GM11168 (cell line): ENCODE data around the gene PRR12.

Source experiments
- in situ Hi-C: fragments of 300-500 bp; cut with MboI; formaldehyde crosslinking; loops from one replicate; pipeline ENCODE4 v1.12.0; 2022; ENCODE audit warnings: low sequenced_read_pairs; ENCODE audit not compliant: unreplicated experiment

The PRR12 gene

DNA sequence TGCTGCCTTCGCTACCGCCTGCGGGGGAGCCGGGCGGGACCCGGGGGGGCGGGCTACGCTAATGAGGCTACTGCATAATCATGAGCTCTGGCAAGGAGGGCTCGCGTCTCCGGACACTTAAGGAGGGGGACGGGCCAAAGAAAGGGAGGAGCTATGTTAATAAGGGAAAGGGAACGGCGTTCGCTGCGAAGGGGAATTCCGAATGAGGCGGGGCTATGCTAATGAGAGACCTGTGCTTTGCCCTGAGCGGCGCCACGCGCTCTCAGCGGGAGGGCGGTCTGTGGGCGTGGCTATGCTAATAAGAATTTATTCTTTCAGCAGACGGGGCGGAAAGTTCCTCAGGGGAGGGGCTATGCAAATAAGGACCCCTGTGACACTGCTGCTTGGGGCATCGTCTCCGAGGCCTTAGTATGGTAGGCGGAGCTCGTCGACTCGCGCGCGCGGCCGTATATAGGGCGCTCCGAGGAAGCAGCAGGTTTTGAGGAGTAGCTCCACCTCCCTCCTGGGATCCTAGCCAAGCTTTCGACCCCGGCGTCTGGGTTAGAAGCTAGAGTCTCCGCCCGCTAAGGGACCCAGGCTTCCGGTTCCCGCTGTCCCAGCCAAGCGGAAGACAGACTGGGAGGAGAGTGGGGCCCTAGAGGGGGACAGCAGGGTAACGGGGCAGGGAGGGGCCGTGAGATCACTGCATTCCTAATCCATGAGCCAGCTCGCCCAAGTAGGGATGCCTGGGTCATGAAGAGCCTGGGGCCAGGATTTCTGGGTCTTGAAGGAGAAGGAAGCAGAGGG lies 49.3 kb downstream of the PRR12 start, which contains the start of gene RRAS:
RRAS (minus strand) TSS at position 31 of the 786 bp plus-strand sequence. CDS start 45 bp downstream, outside the sequence.
- in situ Hi-C loops: no loop called here

GRCh38 chr19:49641688-49642491 lies 50.9 kb downstream of the PRR12 start, which contains the start of gene SCAF1:
Gene SCAF1 (plus strand): TSS chr19:49642209. CDS start chr19:49645027, 2,818 bp downstream.
- in situ Hi-C loops: no loop called here

DNA sequence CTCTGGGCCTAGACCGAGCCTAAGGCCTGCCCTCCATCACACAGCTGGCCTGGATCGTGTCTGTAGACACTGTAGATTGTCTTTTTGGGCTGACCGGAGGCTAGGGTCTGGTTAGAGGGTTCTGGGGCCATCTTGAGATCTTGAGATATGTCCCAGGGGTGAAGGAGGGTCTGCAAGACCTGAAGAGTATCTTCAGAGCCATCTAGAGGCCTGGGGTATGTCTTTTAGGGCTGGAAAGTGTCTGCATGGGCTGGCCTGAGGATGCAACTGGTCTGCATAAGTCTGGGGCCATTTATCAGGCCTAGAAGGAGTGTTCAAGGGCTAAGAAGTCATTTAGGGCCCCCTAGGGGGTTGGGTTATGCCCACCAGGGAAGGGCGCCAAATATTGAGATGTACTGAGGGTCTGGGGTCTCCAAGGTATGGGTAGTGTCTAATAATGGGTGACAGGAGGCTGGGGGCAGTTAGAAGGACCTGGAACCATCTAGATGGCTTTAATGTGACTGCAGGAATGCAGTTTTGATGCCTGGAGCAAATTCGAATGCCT lies 51.6 kb downstream of the PRR12 start:
- in situ Hi-C loops: no loop called here

GRCh38 chr19:49643466-49643865 lies 52.5 kb downstream of the PRR12 start:
- in situ Hi-C loops: no loop called here

DNA sequence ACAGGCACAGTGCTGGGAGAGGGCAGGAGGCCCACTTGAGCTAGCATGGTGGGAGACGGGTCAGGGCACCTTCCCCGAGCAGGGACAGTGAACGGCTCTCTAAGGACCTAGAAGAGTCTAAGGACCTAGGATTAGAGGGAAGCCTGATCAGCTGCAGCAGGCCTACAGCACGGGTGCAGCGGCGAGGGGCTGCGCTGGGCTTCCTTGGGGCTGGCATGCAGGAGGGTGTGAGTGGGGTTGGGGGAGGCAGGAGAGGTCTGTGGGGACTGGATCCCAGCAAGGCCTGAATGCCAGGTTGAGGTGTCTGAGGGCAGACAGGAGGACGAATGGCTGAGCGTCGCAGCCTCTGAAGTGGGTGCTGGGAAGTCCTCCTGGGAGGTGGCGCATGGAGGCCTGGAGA lies 54.6 kb downstream of the PRR12 start:
- in situ Hi-C loops: no loop called here

GRCh38 chr19:49645995-49646394 lies 55.0 kb downstream of the PRR12 start:
- in situ Hi-C loops: no loop called here

DNA sequence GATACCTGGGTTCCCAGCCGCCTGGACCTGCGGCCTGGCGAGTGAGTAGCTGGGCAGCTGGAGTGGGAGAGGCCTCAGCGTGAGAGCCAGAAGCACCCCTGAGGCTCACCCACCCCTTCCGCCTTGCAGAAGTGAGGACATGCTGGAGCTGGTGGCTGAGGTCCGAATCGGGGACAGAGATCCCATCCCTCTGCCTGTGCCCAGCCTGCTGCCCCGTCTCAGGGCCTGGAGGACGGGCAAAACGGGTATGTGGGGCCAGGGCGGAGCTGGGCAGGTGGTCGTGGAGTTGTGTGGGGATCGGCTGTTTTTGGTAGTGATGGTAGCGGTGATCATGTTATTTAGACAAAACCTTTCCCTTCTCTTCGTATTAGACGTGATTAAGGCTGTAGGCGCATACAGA lies 55.6 kb downstream of the PRR12 start:
- in situ Hi-C loops: no loop called here

DNA sequence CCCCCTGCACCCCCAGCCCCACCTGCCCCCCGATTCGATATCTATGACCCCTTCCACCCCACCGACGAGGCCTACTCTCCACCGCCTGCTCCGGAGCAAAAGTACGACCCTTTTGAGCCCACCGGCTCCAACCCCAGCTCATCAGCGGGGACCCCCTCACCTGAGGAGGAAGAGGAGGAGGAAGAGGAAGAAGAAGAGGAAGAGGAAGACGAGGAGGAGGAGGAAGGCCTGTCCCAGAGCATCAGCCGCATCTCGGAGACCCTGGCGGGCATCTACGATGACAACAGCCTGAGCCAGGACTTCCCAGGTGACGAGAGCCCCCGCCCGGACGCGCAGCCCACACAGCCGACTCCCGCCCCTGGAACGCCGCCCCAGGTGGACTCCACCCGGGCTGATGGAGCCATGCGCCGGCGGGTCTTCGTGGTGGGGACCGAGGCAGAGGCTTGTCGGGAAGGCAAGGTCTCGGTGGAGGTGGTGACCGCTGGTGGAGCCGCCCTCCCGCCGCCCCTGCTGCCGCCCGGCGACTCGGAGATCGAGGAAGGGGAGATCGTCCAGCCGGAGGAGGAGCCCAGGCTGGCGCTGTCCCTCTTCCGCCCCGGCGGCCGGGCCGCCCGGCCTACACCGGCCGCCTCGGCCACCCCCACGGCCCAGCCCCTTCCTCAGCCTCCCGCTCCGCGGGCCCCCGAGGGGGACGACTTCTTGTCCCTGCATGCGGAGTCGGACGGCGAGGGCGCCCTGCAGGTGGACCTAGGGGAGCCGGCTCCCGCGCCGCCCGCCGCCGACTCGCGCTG lies 60.2 kb downstream of the PRR12 start:
- in situ Hi-C loops: no loop called here

GRCh38 chr19:49651820-49652550 lies 61.0 kb downstream of the PRR12 start:
- in situ Hi-C loops: no loop called here

- in situ Hi-C loops: no loop called here
These were observed 61.8 kb downstream of the PRR12 start for GRCh38 chr19:49652551-49653465.

DNA sequence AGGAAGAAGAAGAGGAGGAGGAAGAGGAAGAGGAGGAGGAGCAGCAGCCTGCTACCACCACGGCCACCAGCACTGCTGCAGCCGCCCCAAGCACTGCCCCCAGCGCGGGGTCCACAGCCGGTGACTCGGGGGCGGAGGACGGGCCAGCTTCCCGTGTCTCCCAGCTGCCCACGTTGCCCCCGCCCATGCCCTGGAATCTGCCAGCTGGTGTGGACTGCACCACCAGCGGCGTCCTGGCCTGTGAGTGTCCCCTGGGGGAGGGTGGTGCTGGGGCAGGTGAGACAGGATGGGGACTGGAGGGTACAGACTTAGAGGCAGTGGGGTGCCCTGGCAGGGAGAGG lies 62.5 kb downstream of the PRR12 start:
- in situ Hi-C loops: no loop called here

- in situ Hi-C loops: no loop called here
These were observed 63.6 kb downstream of the PRR12 start for GRCh38 chr19:49654581-49654980.

- in situ Hi-C loops: no loop called here
These were observed 64.8 kb downstream of the PRR12 start for GRCh38 chr19:49655570-49656455.

DNA sequence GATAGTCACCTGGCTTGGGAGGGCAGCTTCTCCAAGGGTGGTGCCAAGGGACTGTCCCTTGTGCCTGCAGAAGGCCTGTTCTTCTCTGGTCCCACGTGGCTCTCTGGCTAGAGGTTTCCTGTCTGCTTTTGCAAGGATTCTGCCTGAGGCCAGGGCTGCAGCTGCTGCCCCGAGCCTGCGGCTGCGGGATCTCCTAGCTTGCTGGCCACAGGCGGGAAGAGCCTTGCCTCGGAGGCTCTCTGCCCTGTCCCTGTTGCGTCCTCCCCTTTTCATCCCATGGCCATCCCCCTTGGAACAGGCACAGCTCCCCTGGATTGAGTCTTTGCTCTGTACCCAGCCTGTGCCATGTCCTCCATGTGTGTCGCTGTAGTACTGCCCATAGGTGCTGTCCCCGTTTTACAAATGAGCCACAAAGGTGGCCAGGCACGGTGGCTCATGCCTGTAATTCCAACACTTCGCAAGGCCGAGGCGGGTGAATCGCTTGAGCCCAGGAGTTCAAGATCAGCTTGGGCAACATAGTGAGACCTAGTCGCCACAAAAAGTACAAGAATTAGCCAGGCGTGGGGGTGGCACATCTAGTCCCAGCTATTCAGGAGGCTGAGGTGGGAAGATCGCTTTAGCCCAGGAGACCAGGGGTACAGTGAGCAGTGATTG lies 65.6 kb downstream of the PRR12 start:
- in situ Hi-C loops: no loop called here

GRCh38 chr19:49657493-49658138 lies 66.6 kb downstream of the PRR12 start:
- in situ Hi-C loops: no loop called here

DNA sequence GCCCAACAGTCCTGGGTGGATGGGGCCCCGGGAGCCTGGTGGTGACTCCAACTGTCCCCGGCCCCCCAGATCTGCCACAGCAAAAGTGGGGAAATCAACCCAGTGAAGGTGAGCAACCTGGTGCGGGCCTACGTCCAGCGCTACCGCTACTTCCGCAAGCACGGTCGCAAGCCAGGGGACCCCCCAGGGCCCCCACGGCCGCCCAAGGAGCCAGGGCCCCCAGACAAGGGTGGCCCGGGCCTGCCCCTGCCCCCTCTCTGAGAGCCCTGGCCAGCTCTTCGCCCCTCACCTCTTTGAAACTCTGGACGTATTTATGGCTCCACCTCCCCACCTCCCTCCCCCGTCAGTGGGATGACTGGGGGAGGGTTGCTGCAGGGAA lies 67.1 kb downstream of the PRR12 start:
- in situ Hi-C loops: no loop called here
